GM08714 (cell line): ENCODE data around the gene TCF7L2.
"Not testable (repeated sequence)": the region's sequence is repeated elsewhere in the genome, so short reads cannot be mapped to it uniquely, and the experiment has no call there.

Experiments used
- H3K4me3 ChIP-seq: fragments of 200-500 bp; sonication (Bioruptor generic); 2 replicates; pipeline ENCODE4 v1.5.1; 2014; ENCODE audit warnings: mild to moderate bottlenecking, low read length, inconsistent platforms
- ZNF274 ChIP-seq: IDR thresholded peaks from 2 replicates; pipeline ENCODE4 v1.6.1; 2012; ENCODE audit warnings: mild to moderate bottlenecking, low read depth, low read length

Gene TCF7L2

DNA sequence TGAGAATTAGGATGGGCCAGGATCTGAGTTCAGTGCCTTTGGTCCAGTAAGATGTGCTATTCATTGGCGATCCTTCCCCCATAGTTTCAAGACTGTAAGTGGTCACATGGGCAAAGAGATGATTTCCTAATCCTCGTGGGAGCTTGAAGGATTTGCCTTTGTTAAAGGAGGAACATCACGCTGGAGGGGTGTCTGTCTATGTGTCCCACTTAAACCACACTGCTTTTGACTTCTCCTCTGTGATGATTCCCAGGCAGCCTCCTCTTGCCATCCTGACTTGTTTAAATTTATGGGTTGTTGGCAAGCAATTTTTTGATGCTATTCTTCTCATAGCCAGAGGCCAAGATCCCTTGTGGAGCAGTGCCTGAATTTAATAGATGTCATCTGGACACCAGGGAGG is 154.0 kb downstream of the TCF7L2 start:
- no peak overlapping the region for H3K4me3 ChIP-seq
- no peak for TF ChIP-seq ZNF274

DNA sequence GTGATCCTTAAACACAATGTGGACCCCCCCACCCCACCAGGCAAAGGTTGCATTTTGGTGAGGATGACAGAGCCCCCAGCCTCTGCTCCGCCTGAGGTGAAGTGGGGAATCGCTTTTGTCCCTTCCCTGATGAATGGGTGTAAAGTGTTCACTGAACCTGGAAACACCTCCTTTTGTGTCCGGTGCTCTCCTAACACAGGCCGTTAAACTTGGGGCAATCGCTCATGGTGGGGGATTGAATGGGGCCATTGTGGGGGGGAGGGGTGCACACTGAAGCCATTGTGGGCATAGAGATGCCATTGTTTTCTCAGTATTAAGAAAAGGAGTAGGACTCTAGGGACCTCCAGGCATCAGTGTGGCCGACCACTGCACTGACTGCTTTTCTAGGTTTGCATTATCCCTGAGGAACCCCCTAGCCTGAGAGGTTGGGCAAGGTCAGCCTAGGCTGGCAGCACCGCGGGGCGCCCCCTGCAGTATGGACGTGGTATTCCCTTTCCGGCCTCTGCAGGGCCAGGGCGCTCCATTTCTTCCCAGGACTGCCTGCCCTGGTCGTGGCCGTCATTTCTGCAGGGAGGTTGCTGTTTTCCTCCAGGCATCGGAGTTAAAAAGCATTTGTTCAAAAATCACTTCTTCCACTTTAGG is 158.3 kb downstream of the TCF7L2 start:
- TF ChIP-seq ZNF274: no peak
- H3K4me3 ChIP-seq: no peak overlapping the region

DNA sequence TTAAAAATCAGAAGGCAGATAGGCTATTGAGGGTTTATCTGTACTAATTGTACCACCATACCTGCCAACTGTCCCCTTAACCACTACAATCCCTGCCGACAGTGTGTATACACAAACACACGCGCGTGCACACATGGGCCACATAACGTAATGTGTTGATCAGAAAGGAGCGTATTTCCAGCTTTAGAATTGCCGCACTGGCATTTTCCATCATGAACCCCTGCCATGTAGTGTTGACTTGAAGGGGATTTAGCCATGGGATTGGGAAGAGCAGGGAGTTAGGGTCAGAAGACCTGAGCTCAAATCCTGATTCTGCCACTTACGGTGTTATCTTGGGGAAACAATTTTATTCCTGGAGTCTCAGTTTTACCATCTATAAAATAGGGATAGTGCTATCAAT is 158.9 kb downstream of the TCF7L2 start:
- no peak for TF ChIP-seq ZNF274
- H3K4me3 ChIP-seq: no peak overlapping the region

DNA sequence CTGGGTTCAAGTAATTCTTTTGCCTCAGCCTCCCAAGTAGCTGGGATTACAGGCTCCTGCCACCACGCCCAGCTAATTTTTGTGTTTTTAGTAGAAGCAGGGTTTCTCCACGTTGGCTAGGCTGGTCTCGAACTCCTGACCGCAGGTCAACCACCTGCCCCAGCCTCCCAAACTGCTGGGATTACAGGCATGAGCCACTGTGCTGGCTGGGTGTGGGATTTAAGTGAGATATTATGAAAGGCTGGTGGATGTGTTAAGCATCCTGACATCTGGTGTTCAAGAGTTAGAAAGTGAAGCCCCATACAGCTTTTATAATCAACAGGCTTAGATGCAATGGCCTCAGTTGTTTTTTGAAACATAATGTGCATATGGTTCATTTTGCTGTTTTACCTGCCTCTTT is 159.4 kb downstream of the TCF7L2 start:
- not testable (repeated sequence) for H3K4me3 ChIP-seq

DNA sequence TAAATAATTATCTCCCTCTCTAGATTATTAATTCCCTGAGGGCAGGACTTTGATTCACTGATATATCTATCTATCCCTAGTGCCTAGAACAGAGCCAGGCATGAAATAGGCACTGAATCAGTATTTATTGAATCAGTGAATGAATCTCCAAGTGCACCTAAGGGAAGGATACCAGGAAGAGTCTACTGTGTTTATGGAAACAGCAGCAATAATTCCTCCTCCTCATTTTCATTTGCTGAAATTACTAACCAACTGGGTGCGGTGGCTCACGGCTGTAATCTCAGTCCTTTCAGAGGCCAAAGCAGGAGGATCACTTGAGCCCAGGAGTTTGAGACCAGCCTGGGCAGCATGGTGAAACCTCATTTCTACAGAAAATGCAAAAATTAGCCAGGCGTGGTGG is 161.2 kb downstream of the TCF7L2 start:
- H3K4me3 ChIP-seq: no peak overlapping the region
- no peak for TF ChIP-seq ZNF274

DNA sequence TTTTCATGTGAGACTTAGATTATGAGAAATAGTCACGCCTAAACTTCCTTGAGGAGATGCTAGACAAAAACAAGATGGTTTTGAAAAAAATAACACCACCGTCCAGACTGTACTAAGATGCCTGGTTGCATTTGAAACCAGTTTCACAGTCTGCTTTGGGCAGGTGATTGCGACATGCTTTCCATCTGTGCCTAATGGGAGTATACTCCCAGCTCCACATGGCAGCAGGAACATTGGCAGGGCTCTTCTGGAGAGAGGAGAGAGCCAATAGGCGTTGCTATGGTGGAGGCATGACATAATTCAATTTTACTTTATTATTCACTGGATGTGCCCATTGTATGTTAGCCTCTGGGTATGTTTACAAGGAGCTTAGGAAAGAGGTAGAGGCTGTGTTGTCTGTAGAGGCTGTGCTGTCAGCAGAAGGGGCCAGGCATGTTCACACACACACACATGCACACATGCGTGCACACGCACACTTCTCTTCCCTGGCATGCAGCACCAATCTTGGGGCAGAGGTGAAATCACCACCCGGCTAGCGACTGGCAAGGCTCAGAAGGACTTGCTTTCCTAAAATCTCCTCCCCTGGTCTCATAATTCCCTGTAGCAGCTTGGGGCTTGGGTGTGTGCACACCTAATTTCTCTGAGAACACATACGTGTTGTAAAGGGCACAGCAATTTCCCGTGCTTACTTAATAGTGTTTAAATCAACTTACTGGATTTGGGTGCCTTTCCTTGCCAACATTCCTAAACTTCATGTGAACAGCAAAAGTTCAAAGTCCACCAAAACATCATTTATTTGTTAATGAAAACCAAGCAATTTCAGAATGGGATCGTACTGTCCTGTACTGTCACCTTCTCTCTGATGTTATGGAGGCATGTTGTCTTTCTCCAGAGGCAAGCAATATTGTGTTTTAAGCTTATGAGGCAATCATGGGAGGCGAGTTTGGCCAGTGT is 162.1 kb downstream of the TCF7L2 start:
- H3K4me3 ChIP-seq: no peak overlapping the region
- TF ChIP-seq ZNF274: no peak

DNA sequence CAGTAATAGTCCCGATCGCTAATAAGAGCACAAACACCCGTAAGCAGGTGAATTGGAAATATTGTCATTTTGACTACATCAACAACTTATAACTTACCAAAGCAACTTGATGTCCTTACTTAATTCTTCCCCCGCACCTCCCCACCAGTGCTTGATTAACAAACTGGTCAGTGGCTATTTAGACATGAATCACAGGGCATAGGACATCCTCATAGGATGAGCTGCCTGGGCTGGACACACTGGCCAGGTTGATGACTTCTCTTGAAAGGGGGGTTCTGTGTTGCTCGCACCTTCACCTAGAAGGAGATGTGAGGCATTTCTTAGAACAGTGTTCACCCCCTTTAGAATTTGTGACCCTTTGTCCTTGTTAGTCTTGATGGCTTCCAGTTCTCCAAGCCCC is 163.2 kb downstream of the TCF7L2 start:
- no peak for TF ChIP-seq ZNF274

DNA sequence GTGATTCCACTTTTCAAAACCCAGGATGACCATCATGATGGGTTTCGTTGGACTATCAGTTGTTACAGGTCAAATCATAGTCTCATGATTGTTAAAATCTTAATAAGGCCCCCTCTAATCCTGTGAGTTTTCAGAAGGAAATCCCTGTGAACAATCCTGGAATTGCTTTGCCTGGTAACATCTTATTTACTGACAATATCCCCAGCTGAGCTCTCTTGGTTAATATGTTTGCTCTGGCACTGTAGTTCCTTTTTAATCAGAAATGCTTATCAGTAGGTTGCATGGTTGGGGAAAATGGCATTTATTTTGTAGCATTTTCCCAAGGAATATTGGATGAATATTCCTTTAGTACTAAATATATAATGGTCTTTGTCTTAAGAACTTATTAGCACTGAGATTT is 163.9 kb downstream of the TCF7L2 start:
- no peak for TF ChIP-seq ZNF274
- no peak overlapping the region for H3K4me3 ChIP-seq

More for the DNA sequence above, 163.2 kb downstream of the TCF7L2 start:
- no peak overlapping the region for H3K4me3 ChIP-seq

DNA sequence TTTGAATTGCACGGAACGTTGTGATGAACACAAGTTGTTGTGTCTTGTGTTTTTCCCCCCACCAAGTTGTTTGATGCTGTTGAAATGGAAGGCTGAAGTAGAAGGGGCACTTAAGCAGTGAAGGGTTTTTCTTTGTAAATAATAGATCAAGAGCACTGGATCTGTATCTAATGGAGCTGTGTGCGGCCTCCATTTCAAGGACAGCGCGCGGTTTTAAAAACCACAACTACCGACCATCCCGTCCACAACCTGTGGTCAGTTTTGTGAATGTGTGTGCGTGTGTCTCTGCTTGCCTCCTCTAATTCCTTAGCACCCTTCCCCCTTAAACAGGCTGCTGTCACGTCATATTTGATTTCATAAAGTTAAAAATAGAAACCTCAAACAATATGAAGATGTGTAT is 165.5 kb downstream of the TCF7L2 start:
- no peak for TF ChIP-seq ZNF274
- H3K4me3 ChIP-seq: no peak overlapping the region

DNA sequence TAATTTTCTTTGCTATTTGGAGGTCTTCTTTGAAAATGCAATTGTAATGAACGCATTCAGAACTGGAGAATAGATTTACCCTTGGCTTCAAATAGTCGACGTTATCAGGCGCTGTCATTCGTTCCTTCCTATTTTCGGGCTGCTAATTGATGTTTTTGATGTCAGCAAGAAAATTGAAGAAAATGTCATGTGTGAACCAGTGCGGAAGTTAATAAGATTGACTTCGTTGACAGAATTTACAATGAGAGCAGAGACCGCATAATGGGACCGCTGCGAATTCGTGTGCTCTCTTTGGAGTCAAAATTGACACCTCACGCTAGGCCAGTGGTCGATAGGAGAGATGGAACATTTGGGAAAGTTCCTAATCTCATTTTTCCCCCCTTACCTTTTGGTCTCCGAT is 168.8 kb downstream of the TCF7L2 start:
- no peak overlapping the region for H3K4me3 ChIP-seq
- TF ChIP-seq ZNF274: no peak

DNA sequence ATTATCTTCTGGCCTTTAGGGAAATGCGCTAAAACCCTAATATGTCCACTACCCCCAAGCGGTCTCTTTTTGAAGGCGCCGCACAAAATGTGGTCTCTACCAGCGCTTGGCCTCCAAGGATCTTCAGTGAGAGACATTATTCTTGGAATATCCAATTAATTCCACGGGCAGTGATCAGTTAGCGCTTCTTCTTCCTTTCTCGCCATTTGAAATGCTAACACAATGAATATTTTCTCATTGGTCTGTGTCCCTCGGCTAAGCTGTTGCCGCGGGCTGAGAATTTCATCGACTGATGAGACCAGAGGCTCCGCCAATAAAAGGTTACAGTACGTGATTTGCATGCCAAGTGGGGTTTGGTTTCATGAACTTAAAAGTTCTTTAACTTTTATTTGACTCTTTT is 169.8 kb downstream of the TCF7L2 start:
- TF ChIP-seq ZNF274: no peak
- H3K4me3 ChIP-seq: no peak overlapping the region

DNA sequence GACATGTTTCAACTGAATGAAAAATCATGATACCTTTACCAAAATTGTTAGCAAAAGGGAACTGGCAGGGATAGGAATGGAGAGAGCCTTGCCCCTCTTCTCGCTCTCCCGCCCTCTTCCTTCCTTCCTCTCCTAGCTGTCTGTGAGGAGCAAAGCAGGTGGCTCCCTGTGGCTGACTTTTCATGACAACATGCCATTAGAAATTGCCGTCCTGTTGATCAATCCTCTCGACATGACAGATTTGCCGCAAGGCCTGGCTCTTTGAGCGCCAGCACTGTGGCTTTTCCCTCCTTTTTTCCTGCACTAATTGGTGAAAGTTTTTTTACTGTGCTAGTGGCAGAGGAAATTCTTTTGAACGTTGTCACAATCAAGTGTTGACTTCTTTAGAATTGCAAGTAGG is 171.1 kb downstream of the TCF7L2 start:
- no peak for TF ChIP-seq ZNF274

DNA sequence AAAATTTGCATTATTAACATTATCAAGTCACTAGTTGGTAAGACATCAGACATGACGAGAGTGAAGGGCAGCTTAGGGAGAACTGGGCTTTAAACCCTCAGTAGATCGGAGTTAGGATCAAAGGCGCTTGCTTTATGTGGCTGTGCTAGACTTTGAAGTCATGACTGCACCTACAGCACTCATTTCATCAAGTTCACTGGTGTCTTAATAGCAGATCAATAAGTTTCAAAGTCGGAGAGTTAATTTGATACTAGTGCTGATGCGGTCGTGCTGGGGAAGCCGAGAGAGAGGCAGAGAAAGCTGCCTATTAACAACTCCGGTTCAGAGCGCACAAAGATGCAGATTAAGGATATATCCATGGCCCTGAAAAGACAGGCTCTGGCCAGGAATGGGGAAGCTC is 172.9 kb downstream of the TCF7L2 start:
- no peak for TF ChIP-seq ZNF274

More for the DNA sequence above, 171.1 kb downstream of the TCF7L2 start:
- no peak overlapping the region for H3K4me3 ChIP-seq

DNA sequence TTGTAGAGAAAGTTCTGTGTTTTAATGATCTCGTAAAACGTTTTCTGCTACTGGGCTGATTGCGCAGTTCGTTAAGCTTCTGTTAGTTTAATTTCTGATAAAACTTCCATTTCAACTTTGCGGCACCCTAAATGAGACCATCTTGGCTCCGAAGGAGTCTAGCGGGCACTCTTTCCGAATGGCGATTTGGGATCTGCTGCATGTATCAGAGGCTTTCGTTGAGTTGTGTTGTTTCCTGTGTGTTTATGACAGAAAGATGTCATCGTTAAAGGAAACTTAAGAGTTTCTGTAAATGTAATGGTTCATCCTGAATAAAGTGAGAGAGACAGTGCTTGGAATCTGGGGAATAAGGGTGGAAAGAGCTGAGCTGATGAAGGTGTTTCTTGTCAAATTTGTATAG is 174.7 kb downstream of the TCF7L2 start:
- no peak for TF ChIP-seq ZNF274
- H3K4me3 ChIP-seq: no peak overlapping the region

More for the DNA sequence above, 172.9 kb downstream of the TCF7L2 start:
- H3K4me3 ChIP-seq: no peak overlapping the region

DNA sequence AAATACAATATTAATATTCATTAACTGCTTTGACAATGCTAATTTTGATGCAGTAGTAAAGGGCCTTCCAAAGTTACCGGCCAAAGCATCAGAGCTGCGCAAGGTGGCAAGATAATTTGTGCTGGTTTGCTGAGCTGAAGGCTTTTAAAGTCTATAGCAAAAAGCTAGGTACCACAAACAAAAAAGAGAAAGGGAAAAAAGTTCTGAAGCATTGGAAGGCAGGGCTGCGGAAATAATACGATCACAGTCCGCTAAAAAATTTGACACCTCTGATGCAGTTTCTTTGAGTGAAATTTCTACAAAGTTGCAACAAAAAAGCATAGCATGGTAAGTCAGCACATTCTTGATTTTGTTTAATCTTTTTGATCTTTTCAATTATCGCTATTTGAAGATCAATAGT is 175.6 kb downstream of the TCF7L2 start:
- TF ChIP-seq ZNF274: no peak
- no peak overlapping the region for H3K4me3 ChIP-seq
